ENCODE measurements around the gene RGS9. TPM values are rescaled to one million over a fixed set of nuclear protein-coding genes. Genes with fewer than 3 reads are reported as not detected.
"Not testable (repeated sequence)": the region's sequence is repeated elsewhere in the genome, so short reads cannot be mapped to it uniquely, and the experiment has no call there.

Gene RGS9
- total RNA-seq, 1 donor from 2014 or later = 2.8 TPM

- Mint-ChIP-seq H3K36me3 (ENCODE audit: low read depth) (no peaks in the 10 kb centered on the region), H3K4me3 (no peak overlapping the region), H3K27me3 (ENCODE audit: low read depth) (peaks cover 3% of the 10 kb centered on the region), H3K27ac (ENCODE audit: unreplicated experiment) (no peak overlapping the region), H3K9me3 (peaks cover 13% of the 10 kb centered on the region), H3K4me1 (peaks cover 22% of the 10 kb centered on the region)
- TF ChIP-seq CTCF (conservative IDR thresholded peaks at IDR 0.05) = no peak
- no peak for DNase-seq (ENCODE audit: low read depth, low spot score)
Measured at GRCh38 chr17:65174974-65175373, 37.8 kb downstream of the RGS9 start.

DNA sequence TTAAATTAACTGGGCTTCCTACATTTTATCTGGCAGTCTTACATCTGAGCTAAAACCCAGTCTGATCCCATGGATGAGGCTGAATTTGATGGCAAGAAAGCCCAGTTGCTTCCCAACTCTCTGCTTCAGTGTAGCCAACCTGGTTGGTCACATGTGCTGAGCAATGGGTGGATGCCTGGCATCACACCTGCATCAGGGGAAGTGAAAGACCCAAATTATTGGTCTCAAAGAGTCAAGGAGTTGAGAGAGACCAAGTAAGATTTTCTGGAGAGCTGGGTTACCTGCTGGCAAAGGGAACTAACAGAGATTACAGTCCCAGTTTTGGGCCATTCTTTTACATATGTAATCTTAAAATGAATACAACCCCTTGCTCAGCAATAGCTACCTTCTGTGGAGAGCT lies 38.8 kb downstream of the RGS9 start:
- H3K27me3 Mint-ChIP-seq (ENCODE audit: low read depth) = peaks cover 3% of the 10 kb centered on the region
- no peaks in the 10 kb centered on the region for H3K36me3 Mint-ChIP-seq (ENCODE audit: low read depth)
- peaks cover 13% of the 10 kb centered on the region for H3K9me3 Mint-ChIP-seq

GRCh38 chr17:65176646-65177409 lies 39.7 kb downstream of the RGS9 start:
- no peak overlapping the region for H3K27ac Mint-ChIP-seq (ENCODE audit: unreplicated experiment)
- DNase-seq (ENCODE audit: low read depth, low spot score) = no peak
- no peak overlapping the region for H3K4me3 Mint-ChIP-seq
- H3K4me1 Mint-ChIP-seq = peaks cover 29% of the 10 kb centered on the region
- H3K9me3 Mint-ChIP-seq = peaks cover 13% of the 10 kb centered on the region
- H3K36me3 Mint-ChIP-seq (ENCODE audit: low read depth) = no peaks in the 10 kb centered on the region
- peaks cover 3% of the 10 kb centered on the region for H3K27me3 Mint-ChIP-seq (ENCODE audit: low read depth)
- no peak for TF ChIP-seq CTCF (conservative IDR thresholded peaks at IDR 0.05)

More for the DNA sequence above, 38.8 kb downstream of the RGS9 start:
- H3K4me3 Mint-ChIP-seq = no peak overlapping the region
- H3K4me1 Mint-ChIP-seq = peaks cover 29% of the 10 kb centered on the region
- no peak for TF ChIP-seq CTCF (conservative IDR thresholded peaks at IDR 0.05)
- DNase-seq (ENCODE audit: low read depth, low spot score) = no peak
- no peak overlapping the region for H3K27ac Mint-ChIP-seq (ENCODE audit: unreplicated experiment)

- peaks cover 3% of the 10 kb centered on the region for H3K27me3 Mint-ChIP-seq (ENCODE audit: low read depth)
- H3K9me3 Mint-ChIP-seq = peaks cover 13% of the 10 kb centered on the region
- peaks cover 26% of the 10 kb centered on the region for H3K4me1 Mint-ChIP-seq
- no peak for DNase-seq (ENCODE audit: low read depth, low spot score)
- TF ChIP-seq CTCF (conservative IDR thresholded peaks at IDR 0.05) = no peak
- H3K36me3 Mint-ChIP-seq (ENCODE audit: low read depth) = no peaks in the 10 kb centered on the region
- H3K27ac Mint-ChIP-seq (ENCODE audit: unreplicated experiment) = no peak overlapping the region
- H3K4me3 Mint-ChIP-seq = no peak overlapping the region
Measured at GRCh38 chr17:65177901-65178300, 40.7 kb downstream of the RGS9 start.

GRCh38 chr17:65180276-65180675 lies 43.1 kb downstream of the RGS9 start:
- DNase-seq (ENCODE audit: low read depth, low spot score); H3K36me3 Mint-ChIP-seq (ENCODE audit: low read depth); H3K4me3 Mint-ChIP-seq; H3K27ac Mint-ChIP-seq (ENCODE audit: unreplicated experiment); H3K27me3 Mint-ChIP-seq (ENCODE audit: low read depth): not testable (repeated sequence)
- Mint-ChIP-seq H3K9me3 (peaks cover 13% of the 10 kb centered on the region), H3K4me1 (peaks cover 44% of the 10 kb centered on the region)

DNA sequence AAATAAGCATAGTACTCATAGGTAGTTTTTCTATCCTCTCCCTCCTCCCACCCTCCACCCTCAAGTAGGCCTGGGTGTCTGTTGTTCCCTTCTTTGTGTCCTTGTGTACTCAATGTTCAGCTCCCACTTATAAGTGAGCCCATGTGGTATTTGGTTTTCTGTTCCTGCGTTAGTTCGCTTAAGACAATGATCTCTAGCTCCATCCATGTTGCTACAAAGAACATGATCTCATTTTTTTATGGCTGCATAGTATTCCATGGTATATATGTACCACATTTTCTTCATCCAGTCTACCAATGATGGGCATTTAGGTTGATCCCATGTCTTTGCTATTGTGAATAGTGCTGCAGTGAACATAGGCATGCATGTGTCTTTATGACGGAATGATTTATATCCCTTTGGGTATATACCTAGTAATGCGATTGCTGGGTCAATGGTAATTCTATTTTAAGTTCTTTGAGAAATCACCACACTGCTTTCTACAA lies 43.6 kb downstream of the RGS9 start:
- DNase-seq (ENCODE audit: low read depth, low spot score); H3K4me3 Mint-ChIP-seq; H3K27ac Mint-ChIP-seq (ENCODE audit: unreplicated experiment); H3K36me3 Mint-ChIP-seq (ENCODE audit: low read depth); H3K27me3 Mint-ChIP-seq (ENCODE audit: low read depth): not testable (repeated sequence)
- H3K9me3 Mint-ChIP-seq = peaks cover 13% of the 10 kb centered on the region
- H3K4me1 Mint-ChIP-seq = peaks cover 47% of the 10 kb centered on the region

Data from neural crest cell (in vitro differentiated cells).